ENCODE results near the gene DPPA4. TPM values are rescaled to one million over a fixed set of nuclear protein-coding genes. Genes with fewer than 3 reads are reported as not detected.
A peak's percentile ranks its signal among the peaks of the same experiment; 100 is the strongest.

DPPA4 gene
- total and polyA plus RNA-seq, 9 donors = 0.58 to 2.1 (median 1.0) TPM

DNA sequence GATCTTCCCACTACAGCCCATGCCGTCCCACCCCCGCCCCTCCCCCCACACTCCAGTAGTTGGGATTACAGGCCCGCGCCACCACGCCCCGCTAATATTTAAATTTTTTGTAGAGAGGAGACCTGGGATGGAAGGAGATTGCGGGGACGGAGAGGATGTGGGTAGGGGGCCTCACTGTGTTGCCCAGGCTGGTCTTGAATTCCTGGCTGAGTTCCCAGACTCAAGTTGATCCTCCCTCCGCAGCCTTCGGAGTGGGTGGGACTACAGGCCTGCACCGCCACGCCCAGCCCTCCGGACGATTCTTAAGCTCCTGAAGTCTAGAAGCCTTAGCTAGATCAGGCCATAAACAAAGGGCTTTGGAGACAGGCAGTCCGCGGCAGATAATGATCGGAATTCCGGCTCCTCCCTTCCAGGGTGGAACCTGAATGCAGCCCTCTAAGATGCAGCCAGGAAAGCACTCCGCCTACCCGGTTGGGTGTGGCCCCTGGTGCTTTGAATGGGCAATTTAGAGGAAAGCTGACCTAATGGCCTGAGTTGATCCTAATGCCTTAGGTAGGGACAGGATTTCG lies 21.1 kb downstream of the DPPA4 start, which contains the start of gene DPPA2:
DPPA2 (minus strand) TSS at position 356 of the 569 bp plus-strand sequence. CDS start 1,975 bp downstream, outside the sequence.
- Histone ChIP-seq H3K27ac (ENCODE audit: low read length) (no peak within 1 kb of the TSS), H3K4me1 (ENCODE audit: control insufficient read depth, insufficient read depth, low read length) (no peaks in the 10 kb centered on the region), H3K36me3 (ENCODE audit: control insufficient read depth, insufficient read depth, low read length) (no peaks in the 10 kb centered on the region), H3K4me3 (ENCODE audit: low read length) (no peak within 1 kb of the TSS), H3K27me3 (ENCODE audit: control insufficient read depth, insufficient read depth, low read length) (no peaks in the 10 kb centered on the region), H3K9me3 (replicated peaks; ENCODE audit: control insufficient read depth, low read depth, low read length) (no peaks in the 10 kb centered on the region)
- no peak for DNase-seq
- WGBS (ENCODE audit: insufficient coverage) = 84% methylated on average over 12 of the region's 21 CpGs

DNA sequence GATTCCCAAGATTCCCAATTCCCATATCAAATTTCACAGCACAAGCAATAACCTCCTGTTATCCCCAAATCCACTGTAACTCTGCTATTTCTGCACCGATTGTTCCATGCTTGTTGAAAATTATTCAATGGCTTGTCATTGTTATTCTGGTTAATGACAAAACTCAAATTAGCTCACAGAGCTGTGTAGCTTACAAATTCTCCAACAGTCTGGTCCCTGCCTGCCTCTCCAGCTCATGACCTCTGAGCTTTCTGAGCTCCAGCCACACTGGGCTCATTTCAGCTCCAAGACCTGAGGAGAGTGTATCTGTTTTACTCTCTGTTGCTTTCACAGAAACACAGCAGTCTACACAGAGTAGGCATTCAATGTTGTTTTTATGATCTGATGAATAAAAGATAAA lies 24.3 kb downstream of the DPPA4 start:
- Histone ChIP-seq H3K36me3 (ENCODE audit: control insufficient read depth, insufficient read depth, low read length) (no peaks in the 10 kb centered on the region), H3K4me1 (ENCODE audit: control insufficient read depth, insufficient read depth, low read length) (no peaks in the 10 kb centered on the region), H3K27ac (ENCODE audit: low read length) (no peak overlapping the region), H3K9me3 (replicated peaks; ENCODE audit: control insufficient read depth, low read depth, low read length) (no peaks in the 10 kb centered on the region), H3K4me3 (ENCODE audit: low read length) (no peak overlapping the region), H3K27me3 (ENCODE audit: control insufficient read depth, insufficient read depth, low read length) (no peaks in the 10 kb centered on the region)
- WGBS (ENCODE audit: insufficient coverage) = no CpG with 5 or more reads among the region's 1 CpG
- no peak for DNase-seq

DNA sequence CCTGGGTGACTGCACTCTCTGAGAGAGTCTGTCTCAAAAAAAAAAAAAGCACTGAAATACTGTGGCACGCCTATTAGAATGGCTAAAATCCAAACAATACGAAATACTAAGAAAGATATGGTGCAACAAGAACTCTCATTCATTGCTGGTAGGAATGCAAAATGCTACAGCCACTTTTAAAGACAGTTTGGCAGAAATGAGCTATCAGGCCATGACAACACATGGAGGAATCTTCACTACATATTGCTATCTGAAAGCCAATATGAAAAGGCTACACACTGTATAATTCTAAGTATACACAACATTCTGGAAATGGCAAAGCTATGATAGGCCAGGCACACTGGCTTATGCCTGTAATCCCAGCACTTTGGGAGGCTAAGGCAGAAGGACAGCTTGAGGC lies 39.9 kb downstream of the DPPA4 start:
- Histone ChIP-seq H3K4me1 (ENCODE audit: control insufficient read depth, insufficient read depth, low read length) (no peaks in the 10 kb centered on the region), H3K27ac (ENCODE audit: low read length) (no peak overlapping the region), H3K4me3 (ENCODE audit: low read length) (no peak overlapping the region), H3K9me3 (replicated peaks; ENCODE audit: control insufficient read depth, low read depth, low read length) (no peaks in the 10 kb centered on the region), H3K27me3 (ENCODE audit: control insufficient read depth, insufficient read depth, low read length) (no peaks in the 10 kb centered on the region), H3K36me3 (ENCODE audit: control insufficient read depth, insufficient read depth, low read length) (no peaks in the 10 kb centered on the region)
- 80% methylated on average over 1 of the region's 2 CpGs for WGBS (ENCODE audit: insufficient coverage)
- DNase-seq = no peak

DNA sequence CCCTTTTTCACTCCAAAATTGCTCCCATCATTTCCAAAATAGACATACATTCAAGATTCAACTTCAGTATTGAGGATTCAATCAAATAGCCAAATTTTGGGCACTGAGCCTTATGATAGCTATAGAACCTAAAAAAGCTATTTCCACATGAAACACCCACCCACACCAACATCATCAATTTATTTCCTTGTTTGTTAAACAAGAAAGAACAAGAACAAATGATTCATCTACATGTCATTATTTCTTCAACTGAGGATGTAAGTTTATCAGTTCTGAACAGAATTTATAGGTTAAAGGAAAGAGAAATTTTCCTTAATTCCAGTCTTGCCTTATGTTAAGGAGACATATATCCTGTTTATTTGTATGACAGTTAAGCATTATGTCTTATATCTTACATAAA lies 53.3 kb downstream of the DPPA4 start:
- no peaks in the 10 kb centered on the region for H3K9me3 ChIP-seq (replicated peaks; ENCODE audit: control insufficient read depth, low read depth, low read length)

DNA sequence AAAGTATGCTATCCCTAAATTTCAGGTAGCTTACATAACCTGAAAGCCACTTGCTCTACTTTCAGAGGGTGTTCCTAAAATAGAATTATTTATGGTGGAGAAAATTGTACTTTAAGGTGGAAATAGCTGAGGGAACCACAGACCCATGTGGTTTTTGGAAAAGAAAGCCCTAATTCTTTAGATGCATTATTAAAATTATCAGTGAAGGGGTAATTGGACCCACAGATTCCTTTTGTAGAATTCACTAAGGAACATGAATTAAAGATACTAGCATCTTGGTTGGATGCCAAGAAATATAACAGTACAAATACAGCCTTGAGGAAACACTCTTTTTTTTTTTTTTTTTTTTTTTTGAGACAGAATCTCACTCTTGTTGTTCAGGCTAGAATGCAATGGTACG lies 58.8 kb downstream of the DPPA4 start:
- Histone ChIP-seq H3K27me3 (ENCODE audit: control insufficient read depth, insufficient read depth, low read length) (no peaks in the 10 kb centered on the region), H3K27ac (ENCODE audit: low read length) (no peak overlapping the region), H3K36me3 (ENCODE audit: control insufficient read depth, insufficient read depth, low read length) (no peaks in the 10 kb centered on the region), H3K4me3 (ENCODE audit: low read length) (no peak overlapping the region), H3K9me3 (replicated peaks; ENCODE audit: control insufficient read depth, low read depth, low read length) (no peaks in the 10 kb centered on the region), H3K4me1 (ENCODE audit: control insufficient read depth, insufficient read depth, low read length) (no peaks in the 10 kb centered on the region)
- 43% methylated on average over 1 of the region's 1 CpG for WGBS (ENCODE audit: insufficient coverage)
- peak; percentile 10 for DNase-seq

More for the DNA sequence above, 53.3 kb downstream of the DPPA4 start:
- no peaks in the 10 kb centered on the region for H3K27me3 ChIP-seq (ENCODE audit: control insufficient read depth, insufficient read depth, low read length)
- no peaks in the 10 kb centered on the region for H3K4me1 ChIP-seq (ENCODE audit: control insufficient read depth, insufficient read depth, low read length)
- DNase-seq = no peak
- no peak overlapping the region for H3K4me3 ChIP-seq (ENCODE audit: low read length)
- no peak overlapping the region for H3K27ac ChIP-seq (ENCODE audit: low read length)
- no peaks in the 10 kb centered on the region for H3K36me3 ChIP-seq (ENCODE audit: control insufficient read depth, insufficient read depth, low read length)

DNA sequence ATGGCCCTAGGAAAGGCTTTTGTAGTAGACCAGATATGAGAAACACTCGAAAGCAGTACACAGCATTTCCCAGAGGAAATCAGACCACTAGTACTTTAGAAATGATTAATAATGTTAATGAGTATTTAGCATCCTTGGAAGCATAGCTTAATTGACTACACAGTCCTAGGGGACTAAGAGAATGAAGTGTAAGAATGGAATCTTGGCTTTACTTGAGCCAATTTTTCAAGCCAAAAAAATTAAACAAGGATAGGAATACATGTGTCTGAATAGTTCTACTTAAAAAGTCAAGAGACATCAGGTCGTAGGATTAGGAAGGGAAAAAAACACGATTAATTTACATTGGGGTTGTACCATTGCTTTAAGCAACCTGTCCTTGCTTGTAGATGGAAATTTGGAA lies 59.2 kb downstream of the DPPA4 start:
- no peaks in the 10 kb centered on the region for H3K27me3 ChIP-seq (ENCODE audit: control insufficient read depth, insufficient read depth, low read length)
- DNase-seq = peak; percentile 36
- H3K9me3 ChIP-seq (replicated peaks; ENCODE audit: control insufficient read depth, low read depth, low read length) = no peaks in the 10 kb centered on the region
- WGBS (ENCODE audit: insufficient coverage) = 20% methylated on average over 1 of the region's 3 CpGs
- H3K36me3 ChIP-seq (ENCODE audit: control insufficient read depth, insufficient read depth, low read length) = no peaks in the 10 kb centered on the region
- no peak overlapping the region for H3K4me3 ChIP-seq (ENCODE audit: low read length)
- H3K4me1 ChIP-seq (ENCODE audit: control insufficient read depth, insufficient read depth, low read length) = no peaks in the 10 kb centered on the region
- H3K27ac ChIP-seq (ENCODE audit: low read length) = no peak overlapping the region

Other genes starting within 250 kb of the DPPA4 start
- not detected for gene MORC1, start 219.4 kb downstream of the DPPA4 start, total RNA-seq
- gene MORC1, start 219.4 kb downstream of the DPPA4 start, polyA plus RNA-seq (ENCODE audit: insufficient read depth in 1 of 8, insufficient read length in 8 of 8, low replicate concordance in 1 of 8) = not detected
- not detected for gene C3orf85, start 200.8 kb downstream of the DPPA4 start, total RNA-seq
- 1 to 10 TPM in 2 of 8 donors, not detected in 6; 1.3 to 3.8 TPM for gene C3orf85, start 200.8 kb downstream of the DPPA4 start, polyA plus RNA-seq (ENCODE audit: insufficient read depth in 1 of 8, insufficient read length in 8 of 8, low replicate concordance in 1 of 8)
- gene DPPA2, start 21.0 kb downstream of the DPPA4 start, total RNA-seq = not detected
- under 1 TPM in 1 of 8 donors, not detected in 7; 0.15 TPM for gene DPPA2, start 21.0 kb downstream of the DPPA4 start, polyA plus RNA-seq (ENCODE audit: insufficient read depth in 1 of 8, insufficient read length in 8 of 8, low replicate concordance in 1 of 8)